Measurements from ENCODE around the gene AHRR.

The AHRR gene

GRCh38 chr5:417301-418161, 96.0 kb downstream of the AHRR start:
- DNase-seq, result no peak

GRCh38 chr5:418162-419121, 96.9 kb downstream of the AHRR start:
- no peak for DNase-seq

- DNase-seq, result no peak
These were observed 98.5 kb downstream of the AHRR start for GRCh38 chr5:419970-420369.

GRCh38 chr5:420632-421286, 99.2 kb downstream of the AHRR start:
- DNase-seq, result no peak

- DNase-seq, result no peak
These were observed 99.9 kb downstream of the AHRR start for GRCh38 chr5:421287-421880.

- DNase-seq, result no peak
These were observed 100.4 kb downstream of the AHRR start for GRCh38 chr5:421901-422300.

GRCh38 chr5:422323-423232, 101.1 kb downstream of the AHRR start:
- DNase-seq, result no peak

GRCh38 chr5:423233-423565, 101.7 kb downstream of the AHRR start:
- DNase-seq, result no peak

- no peak for DNase-seq
These were observed 102.2 kb downstream of the AHRR start for GRCh38 chr5:423626-424261.

- DNase-seq, result no peak
These were observed 103.0 kb downstream of the AHRR start for GRCh38 chr5:424301-425110.

GRCh38 chr5:425714-426113, 104.2 kb downstream of the AHRR start:
- no peak for DNase-seq

GRCh38 chr5:426392-426976, 105.0 kb downstream of the AHRR start:
- DNase-seq, result no peak

- no peak for DNase-seq
These were observed 106.0 kb downstream of the AHRR start for GRCh38 chr5:427415-428087.

- no peak for DNase-seq
These were observed 106.7 kb downstream of the AHRR start for GRCh38 chr5:428219-428618.

- DNase-seq, result no peak
These were observed 107.4 kb downstream of the AHRR start for GRCh38 chr5:428754-429452.

- DNase-seq, result no peak
These were observed 108.1 kb downstream of the AHRR start for GRCh38 chr5:429453-430188.

- no peak for DNase-seq
These were observed 108.9 kb downstream of the AHRR start for GRCh38 chr5:430214-430925.

Measured in HCEC 1CT (cell line).